ENCODE measurements around the gene WDSUB1. TPM values are rescaled to one million over a fixed set of nuclear protein-coding genes. Genes with fewer than 3 reads are reported as not detected.

Gene WDSUB1
- total RNA-seq, 4 donors from 2014 or later: 2.8 to 7.6 (median 5.5) TPM

GRCh38 chr2:159202568-159203071, 83.9 kb downstream of the WDSUB1 start:
- no peak for DNase-seq (ENCODE audit: low spot score in 2 of 2)
- TF ChIP-seq POLR2A (IDR thresholded peaks at IDR 0.05) (no peak), CTCF (IDR thresholded peaks at IDR 0.05) (no peak)

GRCh38 chr2:159201360-159202063, 85.0 kb downstream of the WDSUB1 start:
- TF ChIP-seq POLR2A (IDR thresholded peaks at IDR 0.05) (no peak), CTCF (IDR thresholded peaks at IDR 0.05) (no peak)
- intact Hi-C loops (cut with DNase I; ENCODE audit: low total_unique reads): no loop called here
- WGBS, 2 donors: 70 to 80% methylated on average over 8 of the region's 8 CpGs
- no peak for DNase-seq (ENCODE audit: low spot score in 2 of 2)
- no peak overlapping the region for H3K4me3 ChIP-seq (ENCODE audit: low read depth, poor library complexity, severe bottlenecking)

More at GRCh38 chr2:159202568-159203071, 83.9 kb downstream of the WDSUB1 start:
- intact Hi-C loops (cut with DNase I; ENCODE audit: low total_unique reads): no loop called here
- no peak overlapping the region for H3K4me3 ChIP-seq (ENCODE audit: low read depth, poor library complexity, severe bottlenecking)
- WGBS, 2 donors: 68 to 85% methylated on average over 4 of the region's 4 CpGs

- 59% methylated on average over 1 of the region's 1 CpG for WGBS, 2 donors
- TF ChIP-seq CTCF (IDR thresholded peaks at IDR 0.05) (no peak), POLR2A (IDR thresholded peaks at IDR 0.05) (no peak)
- no peak for DNase-seq (ENCODE audit: low spot score in 2 of 2)
- intact Hi-C loops (cut with DNase I; ENCODE audit: low total_unique reads): no loop called here
- no peak overlapping the region for H3K4me3 ChIP-seq (ENCODE audit: low read depth, poor library complexity, severe bottlenecking)
Observed at GRCh38 chr2:159200498-159200897, 86.0 kb downstream of the WDSUB1 start.

- intact Hi-C loops (cut with DNase I; ENCODE audit: low total_unique reads): no loop called here
- TF ChIP-seq POLR2A (IDR thresholded peaks at IDR 0.05): no peak
- TF ChIP-seq CTCF (IDR thresholded peaks at IDR 0.05): no peak
- no peak for DNase-seq (ENCODE audit: low spot score in 2 of 2)
- WGBS, 2 donors: 88 to 94% methylated on average over 4 of the region's 4 CpGs
- no peak overlapping the region for H3K4me3 ChIP-seq (ENCODE audit: low read depth, poor library complexity, severe bottlenecking)
Observed at GRCh38 chr2:159199761-159200465, 86.6 kb downstream of the WDSUB1 start.

- TF ChIP-seq CTCF (IDR thresholded peaks at IDR 0.05) (no peak), POLR2A (IDR thresholded peaks at IDR 0.05) (no peak)
- no peak overlapping the region for H3K4me3 ChIP-seq (ENCODE audit: low read depth, poor library complexity, severe bottlenecking)
- WGBS, 2 donors: 93 to 94% methylated on average over 9 of the region's 9 CpGs
- DNase-seq (ENCODE audit: low spot score in 2 of 2): no peak
- intact Hi-C loops (cut with DNase I; ENCODE audit: low total_unique reads): no loop called here
Observed at GRCh38 chr2:159199236-159199635, 87.3 kb downstream of the WDSUB1 start.
